ENCODE measurements around the gene THPO.
"Not testable (repeated sequence)": the region's sequence is repeated elsewhere in the genome, so short reads cannot be mapped to it uniquely, and the experiment has no call there.

The THPO gene

DNA sequence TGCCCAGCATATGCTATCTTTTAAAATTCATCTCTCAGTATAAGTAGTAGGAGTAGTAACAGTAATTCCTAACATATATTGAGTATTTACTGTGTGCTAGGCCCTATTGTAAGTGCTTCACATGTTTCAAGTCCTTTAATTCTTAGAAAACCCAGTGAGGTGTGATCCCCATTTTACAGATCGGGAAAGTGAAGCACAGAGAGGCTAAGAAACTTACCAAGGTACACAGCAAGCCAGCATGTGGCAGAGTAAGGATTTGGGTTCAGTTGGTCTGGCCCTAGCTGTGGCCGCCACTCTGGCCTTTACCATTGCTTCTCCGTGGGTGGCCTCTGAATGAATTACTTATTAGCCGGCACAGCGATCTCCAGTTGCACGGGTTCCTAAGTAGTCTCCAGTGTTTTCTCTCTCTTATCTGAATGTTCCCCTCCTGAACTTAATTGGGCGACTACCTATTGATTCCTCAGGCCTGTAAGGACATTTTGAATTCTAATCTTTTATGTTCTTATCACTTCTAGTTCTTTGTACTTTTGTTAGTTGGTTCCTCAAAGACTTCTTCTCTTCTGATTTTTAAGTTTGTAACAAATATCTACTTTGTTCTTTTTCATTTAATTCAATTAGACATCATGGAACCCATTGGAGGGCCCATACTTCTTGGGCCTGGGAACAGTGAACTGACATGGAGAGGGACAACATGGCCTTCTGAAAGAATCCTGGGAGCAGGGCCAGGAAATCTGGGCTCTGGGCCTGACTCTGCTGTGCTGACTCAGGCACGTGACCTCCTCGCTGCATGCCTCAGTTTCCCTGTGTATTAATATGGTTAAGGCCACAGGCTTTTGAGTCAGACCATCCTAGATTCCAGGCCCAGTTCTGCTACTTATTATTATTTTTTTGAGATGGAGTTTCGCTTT is 28.2 kb downstream of the THPO start:
- DNase-seq (ENCODE audit: low read depth) = no peak

- DNase-seq (ENCODE audit: low read depth) = no peak
Measured at GRCh38 chr3:184348057-184348382, 30.0 kb downstream of the THPO start.

DNA sequence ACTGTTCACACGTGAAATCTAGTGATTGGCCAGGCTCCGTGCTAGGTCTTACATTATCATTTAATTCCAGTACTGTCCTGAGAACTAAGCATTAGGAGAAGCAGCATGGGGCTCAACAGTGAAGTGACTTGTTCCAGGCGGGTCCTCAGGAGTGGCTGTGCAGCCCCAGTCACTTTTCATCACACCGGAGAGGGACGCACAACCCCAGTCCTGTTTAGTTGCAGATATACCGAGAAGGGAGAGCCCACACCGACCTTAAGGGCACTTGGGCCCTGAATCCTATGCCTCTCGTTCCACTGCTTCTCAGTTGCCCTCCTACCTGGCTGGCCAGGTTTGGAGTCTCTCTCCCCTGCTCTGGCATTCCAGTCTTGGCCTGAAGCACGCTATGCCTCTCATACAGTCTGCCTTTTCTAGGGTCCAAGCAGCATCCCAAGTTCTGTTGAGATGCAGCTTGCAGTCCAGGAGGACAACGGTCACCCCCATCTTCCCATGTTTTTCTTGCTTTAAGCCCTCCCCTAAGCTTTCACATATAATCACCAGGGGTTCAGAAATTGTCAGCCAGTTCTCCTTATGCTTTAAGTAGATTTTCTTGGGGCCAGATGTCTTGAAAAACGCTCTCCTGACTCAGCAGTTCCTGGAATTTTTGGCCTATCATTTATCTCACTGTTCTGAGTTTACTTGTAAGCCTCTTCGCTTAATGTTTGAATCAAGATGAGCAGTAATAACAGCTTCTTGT is 30.5 kb downstream of the THPO start:
- no peak for DNase-seq (ENCODE audit: low read depth)

- DNase-seq (ENCODE audit: low read depth) = no peak
Measured at GRCh38 chr3:184346480-184347190, 31.4 kb downstream of the THPO start.

- no peak for DNase-seq (ENCODE audit: low read depth)
Measured at GRCh38 chr3:184345317-184346144, 32.5 kb downstream of the THPO start.

- no peak for DNase-seq (ENCODE audit: low read depth)
Measured at GRCh38 chr3:184344579-184345316, 33.3 kb downstream of the THPO start.

DNA sequence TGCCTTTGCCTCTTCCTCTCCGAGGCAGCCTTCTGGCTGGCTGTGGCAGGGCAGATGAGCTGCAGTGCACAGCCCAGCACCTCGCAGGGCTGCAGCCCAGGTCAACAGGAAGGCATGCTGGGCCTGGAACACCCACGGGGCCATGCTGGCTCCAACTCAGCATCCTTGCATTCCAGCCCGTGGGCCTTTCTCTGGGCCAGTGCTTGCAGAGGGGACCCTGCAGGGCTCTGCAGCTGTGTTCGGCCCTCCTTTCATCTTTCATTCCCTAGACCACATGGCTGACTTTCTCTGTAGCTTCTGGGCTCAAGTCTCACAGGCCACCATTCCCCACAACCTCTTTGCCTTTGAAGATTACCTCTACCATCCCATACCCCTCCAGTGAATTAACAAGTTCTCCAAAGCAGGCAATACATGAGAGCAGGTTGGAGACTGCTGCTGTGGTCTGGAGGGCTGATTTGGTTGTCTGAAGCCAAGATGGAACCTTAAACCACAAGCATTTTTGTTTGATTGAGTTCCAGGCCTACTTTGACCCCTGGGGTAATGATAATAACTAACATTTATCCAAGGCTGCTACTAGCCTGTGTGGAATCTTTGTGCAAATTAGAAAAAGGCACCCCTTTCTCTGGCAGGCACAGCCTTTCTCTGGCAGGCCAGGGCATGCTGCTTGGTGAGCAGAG is 34.7 kb downstream of the THPO start:
- no peak for DNase-seq (ENCODE audit: low read depth)

GRCh38 chr3:184341925-184342324 is 36.1 kb downstream of the THPO start:
- no peak for DNase-seq (ENCODE audit: low read depth)

GRCh38 chr3:184339451-184340135 is 38.4 kb downstream of the THPO start:
- not testable (repeated sequence) for DNase-seq (ENCODE audit: low read depth)

GRCh38 chr3:184339001-184339400 is 39.0 kb downstream of the THPO start:
- DNase-seq (ENCODE audit: low read depth) = no peak

DNA sequence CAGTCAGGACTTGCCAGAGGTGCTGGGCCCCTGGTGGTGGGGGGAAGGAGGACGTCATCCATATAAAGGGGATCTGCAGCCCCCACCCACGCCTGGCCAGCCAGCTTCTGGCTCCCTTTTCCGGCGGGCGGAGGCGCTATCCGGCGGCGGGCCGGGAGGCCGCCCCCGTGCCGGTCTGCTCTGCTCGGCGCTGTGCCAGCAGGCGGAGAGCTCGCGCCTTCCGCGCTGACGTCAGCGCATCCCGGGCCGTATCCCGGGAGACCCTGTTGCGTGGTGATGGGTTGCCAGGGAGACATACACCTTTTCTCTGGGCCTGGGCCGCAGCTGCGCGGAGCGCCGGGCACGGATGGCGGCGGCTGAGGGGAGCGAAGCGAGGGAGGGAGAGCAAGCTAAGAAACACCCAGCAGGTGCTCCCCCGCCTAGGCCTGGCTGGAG is 39.5 kb downstream of the THPO start:
- no peak for DNase-seq (ENCODE audit: low read depth)

DNA sequence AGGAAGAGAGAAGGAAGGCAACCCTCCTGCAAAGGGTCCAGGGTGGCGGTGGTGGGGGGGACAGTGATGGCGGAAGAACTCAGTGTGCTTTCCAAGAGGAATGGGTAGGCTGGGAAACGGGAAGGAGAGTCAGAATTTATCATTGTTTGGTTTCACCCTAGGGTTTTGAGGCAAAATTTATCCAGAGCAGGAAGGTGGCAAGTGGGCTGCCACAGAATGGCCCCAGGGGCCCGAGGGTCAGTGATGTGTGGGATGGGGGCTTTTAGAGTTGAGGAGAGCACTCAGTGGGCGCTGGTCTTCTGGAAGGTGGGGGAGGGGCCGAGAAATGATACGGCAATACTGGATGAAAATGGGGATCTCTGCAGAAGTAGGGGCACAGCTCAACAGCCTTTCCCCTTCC is 40.0 kb downstream of the THPO start:
- DNase-seq (ENCODE audit: low read depth) = no peak

- no peak for DNase-seq (ENCODE audit: low read depth)
Measured at GRCh38 chr3:184337399-184337714, 40.6 kb downstream of the THPO start, which contains the start of gene FAM131A. Gene FAM131A, plus strand, starts transcription at chr3:184337600. Its CDS starts 31 bp downstream, at chr3:184337631.

DNA sequence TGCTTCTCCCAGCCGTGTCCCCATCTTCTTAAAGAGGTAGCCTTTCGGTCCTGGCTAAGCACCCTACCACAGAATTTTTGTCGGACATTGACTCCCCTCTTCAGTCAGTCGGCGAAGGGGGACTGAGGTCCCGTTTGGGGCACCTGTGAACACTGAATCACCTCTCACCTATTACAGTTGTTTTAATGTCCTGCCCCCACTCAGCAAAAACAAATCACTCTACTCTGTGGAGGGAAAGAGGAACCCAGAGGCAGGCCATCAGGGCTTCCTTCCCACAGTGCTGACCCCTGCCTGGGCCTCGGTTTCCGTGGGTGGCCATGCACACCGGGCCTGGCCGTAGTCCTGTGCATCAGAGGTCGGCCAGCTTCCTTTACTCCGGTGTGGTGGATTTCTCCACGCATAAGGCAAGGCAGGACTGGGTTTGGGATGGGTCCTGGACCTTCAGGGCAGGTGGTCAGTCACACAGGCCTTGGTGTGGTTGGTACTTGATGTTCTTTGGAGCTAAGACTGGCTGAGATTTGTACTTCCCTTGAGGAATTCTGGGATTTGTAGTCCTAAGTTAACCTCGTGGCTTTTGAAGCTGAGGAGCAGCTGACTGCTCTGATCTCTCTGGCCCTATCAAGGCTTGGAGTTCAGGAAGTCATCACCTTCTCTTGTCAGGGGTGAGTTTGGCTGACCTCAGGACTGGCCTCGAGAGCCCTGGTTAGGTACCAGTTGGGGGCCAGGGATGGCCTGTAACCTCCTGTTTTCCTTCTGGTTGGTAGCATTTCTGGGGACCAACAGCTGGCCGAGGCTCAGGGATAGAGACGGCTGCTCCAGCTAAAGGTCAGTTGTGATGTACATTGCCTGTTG is 41.2 kb downstream of the THPO start:
- DNase-seq (ENCODE audit: low read depth) = no peak

DNA sequence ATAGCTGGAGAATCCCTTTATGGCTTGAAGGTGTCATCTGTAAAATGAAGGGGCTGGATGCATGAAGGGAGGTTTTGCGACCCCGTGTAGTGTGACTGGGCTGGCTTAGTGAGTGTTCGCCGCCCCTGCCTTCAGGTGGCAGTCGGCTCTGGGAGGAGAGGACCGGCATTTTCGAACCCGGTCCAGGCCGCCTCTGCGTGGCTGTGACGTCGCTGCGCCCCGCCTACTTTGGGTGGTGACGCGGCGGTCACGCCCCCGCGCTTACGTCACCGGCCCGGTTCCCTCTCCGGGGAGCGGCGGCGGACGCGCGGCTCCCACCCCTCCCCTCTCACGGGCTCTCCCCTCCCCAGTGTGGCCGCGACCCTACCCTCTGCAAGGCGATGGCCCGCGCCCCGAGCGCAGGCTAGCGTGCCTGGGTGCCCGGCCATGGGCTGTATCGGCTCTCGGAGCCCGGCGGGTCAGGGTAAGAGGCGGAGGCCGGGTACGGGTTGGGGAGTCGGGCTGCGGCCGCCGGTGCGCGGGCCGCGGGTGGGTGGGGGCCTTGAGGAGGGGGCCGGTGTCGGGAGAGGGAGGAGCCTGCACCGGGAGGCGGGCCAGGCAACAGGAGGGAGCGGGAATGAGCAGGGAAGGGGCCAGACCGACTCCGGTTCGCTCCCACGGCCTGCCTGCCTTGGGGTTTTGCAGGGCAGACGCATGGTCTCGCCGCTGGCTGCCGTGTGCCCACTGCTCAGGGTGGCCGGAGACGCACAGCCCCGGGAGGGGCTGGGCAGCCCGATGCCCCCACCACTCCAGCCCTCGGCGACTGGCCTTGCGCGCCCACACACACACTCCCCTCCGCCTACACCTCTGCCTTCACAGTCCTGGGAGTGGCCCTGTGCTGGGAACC is 42.1 kb downstream of the THPO start:
- DNase-seq (ENCODE audit: low read depth) = peak; percentile 77

DNA sequence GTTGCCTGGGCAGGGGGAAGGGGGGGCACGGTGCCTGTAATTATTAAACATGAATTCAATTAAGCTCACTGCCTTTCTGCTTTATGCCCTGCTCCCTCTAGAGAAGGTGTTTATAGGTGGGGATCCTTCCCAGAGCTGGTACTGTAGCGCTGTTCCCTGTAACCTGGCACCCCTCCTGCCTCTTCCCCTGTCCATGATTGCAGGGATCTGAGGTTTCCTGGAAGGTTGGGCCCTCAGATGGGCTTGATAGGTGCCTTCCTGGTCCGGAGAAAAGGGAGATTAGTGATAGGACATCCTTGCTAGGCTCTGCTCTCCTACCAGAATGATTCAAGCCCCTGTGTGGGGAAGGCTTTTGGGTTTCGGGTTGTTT is 42.7 kb downstream of the THPO start:
- no peak for DNase-seq (ENCODE audit: low read depth)

DNA sequence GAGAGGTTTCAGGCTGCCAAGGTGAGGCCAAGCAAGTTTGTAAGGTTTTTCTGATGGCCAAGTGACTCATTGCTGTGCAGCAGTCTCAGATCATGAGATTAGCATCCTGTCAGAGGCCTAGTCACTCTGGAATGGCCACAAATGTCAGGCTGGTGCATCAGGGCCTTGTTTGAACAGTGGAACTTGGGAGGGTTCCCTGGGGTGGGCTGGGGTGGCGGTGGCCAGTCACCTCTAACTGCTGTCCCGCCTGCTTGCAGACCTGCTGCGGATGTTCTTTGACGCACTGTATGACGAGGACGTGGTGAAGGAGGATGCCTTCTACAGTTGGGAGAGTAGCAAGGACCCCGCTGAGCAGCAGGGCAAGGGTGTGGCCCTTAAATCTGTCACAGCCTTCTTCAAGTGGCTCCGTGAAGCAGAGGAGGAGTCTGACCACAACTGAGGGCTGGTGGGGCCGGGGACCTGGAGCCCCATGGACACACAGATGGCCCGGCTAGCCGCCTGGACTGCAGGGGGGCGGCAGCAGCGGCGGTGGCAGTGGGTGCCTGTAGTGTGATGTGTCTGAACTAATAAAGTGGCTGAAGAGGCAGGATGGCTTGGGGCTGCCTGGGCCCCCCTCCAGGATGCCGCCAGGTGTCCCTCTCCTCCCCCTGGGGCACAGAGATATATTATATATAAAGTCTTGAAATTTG is 43.4 kb downstream of the THPO start:
- no peak for DNase-seq (ENCODE audit: low read depth)
